SK-N-SH treated with all-trans-retinoic acid at 6 μM for 48 hours (cell line): Measurements from ENCODE around the gene DHX8.

ENCODE experiments used
- ATAC-seq: fragments of 200-7000 bp; cut with Tn5 transposase; 3 replicates; pipeline ENCODE4 v1.9.1; 2020; ENCODE audit warnings: mild to moderate bottlenecking, moderate library complexity
- BACH2 ChIP-seq: fragments of 250-450 bp; sonication (Bioruptor Pico); IDR thresholded peaks from 2 replicates; pipeline ENCODE4 v1.9.0; 2021; ENCODE audit warnings: mild to moderate bottlenecking, borderline replicate concordance
- CREB5 ChIP-seq: fragments of 250-450 bp; sonication (Bioruptor Pico); IDR thresholded peaks from 2 replicates; pipeline ENCODE4 v1.5.1; 2020; ENCODE audit warnings: low read depth, mild to moderate bottlenecking, moderate library complexity
- CSDC2 ChIP-seq: fragments of 250-450 bp; sonication (Bioruptor Pico); IDR thresholded peaks from 2 replicates; pipeline ENCODE4 v1.5.0; 2020; ENCODE audit warnings: mild to moderate bottlenecking, moderate library complexity
- ESRRG ChIP-seq: fragments of 250-450 bp; sonication (Bioruptor Pico); IDR thresholded peaks from 2 replicates; pipeline ENCODE4 v1.6.1; 2021; ENCODE audit warnings: mild to moderate bottlenecking
- GLIS3 ChIP-seq: fragments of 250-450 bp; sonication (Bioruptor Pico); IDR thresholded peaks from 2 replicates; pipeline ENCODE4 v1.5.0; 2020; ENCODE audit warnings: mild to moderate bottlenecking, moderate library complexity
- ISL1 ChIP-seq: fragments of 250-450 bp; sonication (Bioruptor Pico); IDR thresholded peaks from 2 replicates; pipeline ENCODE4 v2.1.2; 2022; ENCODE audit warnings: mild to moderate bottlenecking, moderate library complexity
- OSR1 ChIP-seq: fragments of 250-450 bp; sonication (Bioruptor Pico); IDR thresholded peaks from 2 replicates; pipeline ENCODE4 v1.8.0; 2022; ENCODE audit warnings: moderate library complexity, mild to moderate bottlenecking, inconsistent platforms
- PPARA ChIP-seq: fragments of 250-450 bp; sonication (Bioruptor Pico); IDR thresholded peaks from 2 replicates; pipeline ENCODE4 v1.5.0; 2020; ENCODE audit warnings: mild to moderate bottlenecking, borderline replicate concordance
- RARB ChIP-seq: fragments of 250-450 bp; sonication (Bioruptor Pico); IDR thresholded peaks from 2 replicates; pipeline ENCODE4 v1.8.0; 2021; ENCODE audit warnings: mild to moderate bottlenecking, moderate library complexity
- SNAI2 ChIP-seq: fragments of 250-450 bp; sonication (Bioruptor Pico); IDR thresholded peaks from 2 replicates; pipeline ENCODE4 v1.5.0; 2020; ENCODE audit warnings: mild to moderate bottlenecking, moderate library complexity
- TCF4 ChIP-seq: fragments of 250-450 bp; sonication (Bioruptor Pico); IDR thresholded peaks from 2 replicates; pipeline ENCODE4 v1.8.0; 2021; ENCODE audit warnings: mild to moderate bottlenecking, moderate library complexity, borderline replicate concordance
- TOX ChIP-seq: fragments of 250-450 bp; sonication (Bioruptor Pico); IDR thresholded peaks from 2 replicates; pipeline ENCODE4 v1.8.0; 2021; ENCODE audit warnings: mild to moderate bottlenecking, moderate library complexity, borderline replicate concordance
- ZC3H10 ChIP-seq: fragments of 250-450 bp; sonication (Bioruptor Pico); IDR thresholded peaks from 2 replicates; pipeline ENCODE4 v1.5.1; 2021; ENCODE audit warnings: mild to moderate bottlenecking, moderate library complexity
- ZFP3 ChIP-seq: fragments of 250-450 bp; sonication (Bioruptor Pico); IDR thresholded peaks from 2 replicates; pipeline ENCODE4 v1.5.0; 2020; ENCODE audit warnings: mild to moderate bottlenecking, moderate library complexity
- ZFP30 ChIP-seq: fragments of 450-650 bp; formaldehyde crosslinking; IDR thresholded peaks from 2 replicates; pipeline ENCODE4 v1.5.0; 2022; ENCODE audit warnings: mild to moderate bottlenecking, moderate library complexity
- ZNF565 ChIP-seq: fragments of 450-650 bp; formaldehyde crosslinking; conservative IDR thresholded peaks from 2 replicates; pipeline ENCODE4 v1.5.0; 2020; ENCODE audit warnings: low read depth, mild to moderate bottlenecking, moderate library complexity
- ZNF70 ChIP-seq: fragments of 450-650 bp; formaldehyde crosslinking; IDR thresholded peaks from 2 replicates; pipeline ENCODE4 v1.5.0; 2020; ENCODE audit warnings: mild to moderate bottlenecking, moderate library complexity
- TF ChIP-seq, protein P1 (sequence below): fragments of 250-450 bp; sonication (Bioruptor Pico); IDR thresholded peaks from 2 replicates; pipeline ENCODE4 v1.8.0; 2021; ENCODE audit warnings: low read depth, mild to moderate bottlenecking, moderate library complexity, borderline replicate concordance
- TF ChIP-seq, protein P2 (sequence below): fragments of 250-450 bp; sonication (Bioruptor Pico); IDR thresholded peaks from 2 replicates; pipeline ENCODE4 v1.8.0; 2020; ENCODE audit warnings: mild to moderate bottlenecking, moderate library complexity, borderline replicate concordance
- TF ChIP-seq, protein P3 (sequence below): fragments of 250-450 bp; sonication (Bioruptor Pico); IDR thresholded peaks from 2 replicates; pipeline ENCODE4 v1.5.1; 2021; ENCODE audit warnings: mild to moderate bottlenecking, moderate library complexity
- TF ChIP-seq, protein P4 (sequence below): fragments of 250-450 bp; sonication (Bioruptor Pico); IDR thresholded peaks from 2 replicates; pipeline ENCODE4 v1.5.0; 2020; ENCODE audit warnings: mild to moderate bottlenecking, moderate library complexity

The DHX8 gene

DNA sequence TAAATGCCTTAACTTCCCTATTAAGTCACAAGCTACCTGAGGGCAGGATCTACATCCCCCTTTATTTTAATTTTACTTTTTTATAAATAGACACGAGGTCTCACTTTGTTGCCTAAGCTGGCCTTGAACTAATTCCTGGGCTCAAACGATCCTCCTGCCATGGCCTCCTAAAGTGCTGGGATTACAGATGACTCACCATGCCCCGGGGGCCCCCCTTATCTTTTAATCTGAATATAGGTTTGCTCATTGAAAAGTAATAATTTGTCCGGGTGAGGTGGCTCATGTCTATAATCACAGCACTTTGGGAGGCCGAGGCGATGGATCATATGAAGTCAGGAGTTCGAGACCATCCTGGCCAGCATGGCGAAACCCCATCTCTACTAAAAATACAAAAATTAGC is 48.2 kb downstream of the DHX8 start:
- no peak for ATAC-seq
- TF ChIP-seq ZFP3 (CRISPR knock-in tag) (no peak), SNAI2 (CRISPR knock-in tag) (no peak), CREB5 (no peak), CSDC2 (CRISPR knock-in tag) (no peak), RARB (CRISPR knock-in tag) (no peak), GLIS3 (CRISPR knock-in tag) (no peak), ESRRG (CRISPR knock-in tag) (no peak), PPARA (CRISPR knock-in tag) (no peak), TOX (no peak), OSR1 (CRISPR knock-in tag) (no peak), TCF4 (CRISPR knock-in tag) (no peak), BACH2 (CRISPR knock-in tag) (no peak), ZNF70 (no peak)
- TF ChIP-seq, protein P1, sequence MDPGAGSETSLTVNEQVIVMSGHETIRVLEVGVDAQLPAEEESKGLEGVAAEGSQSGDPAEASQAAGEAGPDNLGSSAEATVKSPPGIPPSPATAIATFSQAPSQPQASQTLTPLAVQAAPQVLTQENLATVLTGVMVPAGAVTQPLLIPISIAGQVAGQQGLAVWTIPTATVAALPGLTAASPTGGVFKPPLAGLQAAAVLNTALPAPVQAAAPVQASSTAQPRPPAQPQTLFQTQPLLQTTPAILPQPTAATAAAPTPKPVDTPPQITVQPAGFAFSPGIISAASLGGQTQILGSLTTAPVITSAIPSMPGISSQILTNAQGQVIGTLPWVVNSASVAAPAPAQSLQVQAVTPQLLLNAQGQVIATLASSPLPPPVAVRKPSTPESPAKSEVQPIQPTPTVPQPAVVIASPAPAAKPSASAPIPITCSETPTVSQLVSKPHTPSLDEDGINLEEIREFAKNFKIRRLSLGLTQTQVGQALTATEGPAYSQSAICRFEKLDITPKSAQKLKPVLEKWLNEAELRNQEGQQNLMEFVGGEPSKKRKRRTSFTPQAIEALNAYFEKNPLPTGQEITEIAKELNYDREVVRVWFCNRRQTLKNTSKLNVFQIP = no peak
- TF ChIP-seq, protein P2, sequence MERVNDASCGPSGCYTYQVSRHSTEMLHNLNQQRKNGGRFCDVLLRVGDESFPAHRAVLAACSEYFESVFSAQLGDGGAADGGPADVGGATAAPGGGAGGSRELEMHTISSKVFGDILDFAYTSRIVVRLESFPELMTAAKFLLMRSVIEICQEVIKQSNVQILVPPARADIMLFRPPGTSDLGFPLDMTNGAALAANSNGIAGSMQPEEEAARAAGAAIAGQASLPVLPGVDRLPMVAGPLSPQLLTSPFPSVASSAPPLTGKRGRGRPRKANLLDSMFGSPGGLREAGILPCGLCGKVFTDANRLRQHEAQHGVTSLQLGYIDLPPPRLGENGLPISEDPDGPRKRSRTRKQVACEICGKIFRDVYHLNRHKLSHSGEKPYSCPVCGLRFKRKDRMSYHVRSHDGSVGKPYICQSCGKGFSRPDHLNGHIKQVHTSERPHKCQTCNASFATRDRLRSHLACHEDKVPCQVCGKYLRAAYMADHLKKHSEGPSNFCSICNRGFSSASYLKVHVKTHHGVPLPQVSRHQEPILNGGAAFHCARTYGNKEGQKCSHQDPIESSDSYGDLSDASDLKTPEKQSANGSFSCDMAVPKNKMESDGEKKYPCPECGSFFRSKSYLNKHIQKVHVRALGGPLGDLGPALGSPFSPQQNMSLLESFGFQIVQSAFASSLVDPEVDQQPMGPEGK (CRISPR knock-in tag) = no peak

GRCh38 chr17:43532581-43532980 is 48.8 kb downstream of the DHX8 start:
- TF ChIP-seq RARB (CRISPR knock-in tag) (no peak), GLIS3 (CRISPR knock-in tag) (no peak), ISL1 (CRISPR knock-in tag) (no peak), ZNF565 (CRISPR knock-in tag) (no peak), BACH2 (CRISPR knock-in tag) (no peak), ZNF70 (no peak), OSR1 (CRISPR knock-in tag) (no peak), ZFP3 (CRISPR knock-in tag) (no peak), SNAI2 (CRISPR knock-in tag) (no peak), PPARA (CRISPR knock-in tag) (no peak)
- TF ChIP-seq, protein P3, sequence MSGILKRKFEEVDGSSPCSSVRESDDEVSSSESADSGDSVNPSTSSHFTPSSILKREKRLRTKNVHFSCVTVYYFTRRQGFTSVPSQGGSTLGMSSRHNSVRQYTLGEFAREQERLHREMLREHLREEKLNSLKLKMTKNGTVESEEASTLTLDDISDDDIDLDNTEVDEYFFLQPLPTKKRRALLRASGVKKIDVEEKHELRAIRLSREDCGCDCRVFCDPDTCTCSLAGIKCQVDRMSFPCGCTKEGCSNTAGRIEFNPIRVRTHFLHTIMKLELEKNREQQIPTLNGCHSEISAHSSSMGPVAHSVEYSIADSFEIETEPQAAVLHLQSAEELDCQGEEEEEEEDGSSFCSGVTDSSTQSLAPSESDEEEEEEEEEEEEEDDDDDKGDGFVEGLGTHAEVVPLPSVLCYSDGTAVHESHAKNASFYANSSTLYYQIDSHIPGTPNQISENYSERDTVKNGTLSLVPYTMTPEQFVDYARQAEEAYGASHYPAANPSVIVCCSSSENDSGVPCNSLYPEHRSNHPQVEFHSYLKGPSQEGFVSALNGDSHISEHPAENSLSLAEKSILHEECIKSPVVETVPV = no peak
- TF ChIP-seq, protein P4, sequence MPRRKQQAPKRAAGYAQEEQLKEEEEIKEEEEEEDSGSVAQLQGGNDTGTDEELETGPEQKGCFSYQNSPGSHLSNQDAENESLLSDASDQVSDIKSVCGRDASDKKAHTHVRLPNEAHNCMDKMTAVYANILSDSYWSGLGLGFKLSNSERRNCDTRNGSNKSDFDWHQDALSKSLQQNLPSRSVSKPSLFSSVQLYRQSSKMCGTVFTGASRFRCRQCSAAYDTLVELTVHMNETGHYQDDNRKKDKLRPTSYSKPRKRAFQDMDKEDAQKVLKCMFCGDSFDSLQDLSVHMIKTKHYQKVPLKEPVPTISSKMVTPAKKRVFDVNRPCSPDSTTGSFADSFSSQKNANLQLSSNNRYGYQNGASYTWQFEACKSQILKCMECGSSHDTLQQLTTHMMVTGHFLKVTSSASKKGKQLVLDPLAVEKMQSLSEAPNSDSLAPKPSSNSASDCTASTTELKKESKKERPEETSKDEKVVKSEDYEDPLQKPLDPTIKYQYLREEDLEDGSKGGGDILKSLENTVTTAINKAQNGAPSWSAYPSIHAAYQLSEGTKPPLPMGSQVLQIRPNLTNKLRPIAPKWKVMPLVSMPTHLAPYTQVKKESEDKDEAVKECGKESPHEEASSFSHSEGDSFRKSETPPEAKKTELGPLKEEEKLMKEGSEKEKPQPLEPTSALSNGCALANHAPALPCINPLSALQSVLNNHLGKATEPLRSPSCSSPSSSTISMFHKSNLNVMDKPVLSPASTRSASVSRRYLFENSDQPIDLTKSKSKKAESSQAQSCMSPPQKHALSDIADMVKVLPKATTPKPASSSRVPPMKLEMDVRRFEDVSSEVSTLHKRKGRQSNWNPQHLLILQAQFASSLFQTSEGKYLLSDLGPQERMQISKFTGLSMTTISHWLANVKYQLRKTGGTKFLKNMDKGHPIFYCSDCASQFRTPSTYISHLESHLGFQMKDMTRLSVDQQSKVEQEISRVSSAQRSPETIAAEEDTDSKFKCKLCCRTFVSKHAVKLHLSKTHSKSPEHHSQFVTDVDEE (CRISPR knock-in tag) = no peak
- TF ChIP-seq, protein P1 = no peak
- TF ChIP-seq, all 23 proteins: peak for 0
- ATAC-seq = no peak

GRCh38 chr17:43533699-43534098 is 49.9 kb downstream of the DHX8 start:
- no peak for ATAC-seq
- TF ChIP-seq CREB5 (no peak), ISL1 (CRISPR knock-in tag) (no peak), ZNF565 (CRISPR knock-in tag) (no peak), ZC3H10 (CRISPR knock-in tag) (no peak), ZNF70 (no peak), ZFP3 (CRISPR knock-in tag) (no peak), SNAI2 (CRISPR knock-in tag) (no peak), TOX (no peak), ZFP30 (CRISPR knock-in tag) (no peak), ESRRG (CRISPR knock-in tag) (no peak), OSR1 (CRISPR knock-in tag) (no peak)
- TF ChIP-seq, protein P3 = no peak
- TF ChIP-seq, protein P2 (CRISPR knock-in tag) = no peak
